ENCODE results near the gene PHAF1. TPM values are rescaled to one million over a fixed set of nuclear protein-coding genes. Genes with fewer than 3 reads are reported as not detected.
A peak's percentile ranks its signal among the peaks of the same experiment; 100 is the strongest.

Gene PHAF1
- total and polyA plus RNA-seq, 2 of the 13 experiments (the other 11 are each of a cell fraction or from before 2014, with no cell fraction given): 48.3 to 174 TPM

DNA sequence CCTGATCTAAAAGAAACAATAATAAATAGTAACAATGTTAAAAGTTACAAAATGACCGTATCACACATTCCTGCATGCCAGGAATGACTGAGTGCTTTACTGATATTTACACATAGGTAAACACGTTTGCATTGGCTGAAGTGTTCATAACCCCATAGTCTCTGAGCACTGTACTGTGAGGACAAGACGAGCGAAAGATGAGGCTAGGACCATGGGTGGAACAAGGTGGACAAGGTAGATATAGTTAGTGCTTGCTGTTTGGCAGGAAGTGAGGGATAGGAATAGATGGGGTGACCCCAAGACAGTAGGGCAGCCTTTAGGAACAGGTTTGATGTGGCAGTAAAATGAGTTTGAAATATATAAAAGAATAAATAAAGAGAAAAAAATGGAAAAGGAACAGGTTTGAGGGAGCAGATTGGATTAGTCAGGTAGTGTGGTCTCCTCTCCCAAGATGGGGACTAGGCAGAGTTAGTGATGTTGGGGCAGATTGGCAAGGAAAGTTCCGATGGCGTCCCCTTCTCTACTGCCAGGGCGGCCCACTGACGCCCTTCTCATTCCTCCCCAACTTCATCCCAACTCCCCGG lies 81.8 kb downstream of the PHAF1 start (continued):
- TF ChIP-seq, protein P1, sequence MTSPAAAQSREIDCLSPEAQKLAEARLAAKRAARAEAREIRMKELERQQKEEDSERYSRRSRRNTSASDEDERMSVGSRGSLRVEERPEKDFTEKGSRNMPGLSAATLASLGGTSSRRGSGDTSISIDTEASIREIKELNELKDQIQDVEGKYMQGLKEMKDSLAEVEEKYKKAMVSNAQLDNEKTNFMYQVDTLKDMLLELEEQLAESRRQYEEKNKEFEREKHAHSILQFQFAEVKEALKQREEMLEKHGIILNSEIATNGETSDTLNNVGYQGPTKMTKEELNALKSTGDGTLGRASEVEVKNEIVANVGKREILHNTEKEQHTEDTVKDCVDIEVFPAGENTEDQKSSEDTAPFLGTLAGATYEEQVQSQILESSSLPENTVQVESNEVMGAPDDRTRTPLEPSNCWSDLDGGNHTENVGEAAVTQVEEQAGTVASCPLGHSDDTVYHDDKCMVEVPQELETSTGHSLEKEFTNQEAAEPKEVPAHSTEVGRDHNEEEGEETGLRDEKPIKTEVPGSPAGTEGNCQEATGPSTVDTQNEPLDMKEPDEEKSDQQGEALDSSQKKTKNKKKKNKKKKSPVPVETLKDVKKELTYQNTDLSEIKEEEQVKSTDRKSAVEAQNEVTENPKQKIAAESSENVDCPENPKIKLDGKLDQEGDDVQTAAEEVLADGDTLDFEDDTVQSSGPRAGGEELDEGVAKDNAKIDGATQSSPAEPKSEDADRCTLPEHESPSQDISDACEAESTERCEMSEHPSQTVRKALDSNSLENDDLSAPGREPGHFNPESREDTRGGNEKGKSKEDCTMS (CRISPR knock-in tag; conservative IDR thresholded peaks at IDR 0.05): 0 out of 2 replicates have a peak, but pooled peaks have one; percentile 31
- TF ChIP-seq BRD4 (CRISPR knock-in tag; IDR thresholded peaks at IDR 0.05) (no peak), ZSCAN20 (CRISPR knock-in tag; IDR thresholded peaks at IDR 0.05; ENCODE audit: borderline replicate concordance) (0 out of 2 replicates have a peak, but pooled peaks have one; percentile 45), KLF16 (CRISPR knock-in tag; IDR thresholded peaks at IDR 0.05) (no peak), ZFP37 (CRISPR knock-in tag; IDR thresholded peaks at IDR 0.05; ENCODE audit: borderline replicate concordance) (0 out of 2 replicates have a peak, but pooled peaks have one; percentile 23), ZNF781 (CRISPR knock-in tag; IDR thresholded peaks at IDR 0.05; ENCODE audit: borderline replicate concordance, not compliant biosample characterization) (no peak), ZNF383 (CRISPR knock-in tag; IDR thresholded peaks at IDR 0.05; ENCODE audit: borderline replicate concordance) (no peak), SOX13 (IDR thresholded peaks at IDR 0.05) (peak; percentile 28; the same call in 1 of the 2 replicates), SOX13 (CRISPR knock-in tag; conservative IDR thresholded peaks at IDR 0.05 in 1 of 2, IDR thresholded peaks at IDR 0.05 in 1 of 2) (no peak), SYNCRIP (IDR thresholded peaks at IDR 0.05; ENCODE audit: insufficient read depth, low read depth, low read length) (no peak), ZSCAN29 (CRISPR knock-in tag; conservative IDR thresholded peaks at IDR 0.05) (no peak), ZFP82 (CRISPR knock-in tag; IDR thresholded peaks at IDR 0.05; ENCODE audit: borderline replicate concordance) (0 out of 2 replicates have a peak, but pooled peaks have one; percentile 56), NR1H2 (CRISPR knock-in tag; IDR thresholded peaks at IDR 0.05; ENCODE audit: borderline replicate concordance, low read depth) (no peak)
- TF ChIP-seq, protein P2, sequence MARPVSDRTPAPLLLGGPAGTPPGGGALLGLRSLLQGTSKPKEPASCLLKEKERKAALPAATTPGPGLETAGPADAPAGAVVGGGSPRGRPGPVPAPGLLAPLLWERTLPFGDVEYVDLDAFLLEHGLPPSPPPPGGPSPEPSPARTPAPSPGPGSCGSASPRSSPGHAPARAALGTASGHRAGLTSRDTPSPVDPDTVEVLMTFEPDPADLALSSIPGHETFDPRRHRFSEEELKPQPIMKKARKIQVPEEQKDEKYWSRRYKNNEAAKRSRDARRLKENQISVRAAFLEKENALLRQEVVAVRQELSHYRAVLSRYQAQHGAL (CRISPR knock-in tag; IDR thresholded peaks at IDR 0.05; ENCODE audit: not compliant biosample characterization): peak; percentile 36
- TF ChIP-seq, protein P3, sequence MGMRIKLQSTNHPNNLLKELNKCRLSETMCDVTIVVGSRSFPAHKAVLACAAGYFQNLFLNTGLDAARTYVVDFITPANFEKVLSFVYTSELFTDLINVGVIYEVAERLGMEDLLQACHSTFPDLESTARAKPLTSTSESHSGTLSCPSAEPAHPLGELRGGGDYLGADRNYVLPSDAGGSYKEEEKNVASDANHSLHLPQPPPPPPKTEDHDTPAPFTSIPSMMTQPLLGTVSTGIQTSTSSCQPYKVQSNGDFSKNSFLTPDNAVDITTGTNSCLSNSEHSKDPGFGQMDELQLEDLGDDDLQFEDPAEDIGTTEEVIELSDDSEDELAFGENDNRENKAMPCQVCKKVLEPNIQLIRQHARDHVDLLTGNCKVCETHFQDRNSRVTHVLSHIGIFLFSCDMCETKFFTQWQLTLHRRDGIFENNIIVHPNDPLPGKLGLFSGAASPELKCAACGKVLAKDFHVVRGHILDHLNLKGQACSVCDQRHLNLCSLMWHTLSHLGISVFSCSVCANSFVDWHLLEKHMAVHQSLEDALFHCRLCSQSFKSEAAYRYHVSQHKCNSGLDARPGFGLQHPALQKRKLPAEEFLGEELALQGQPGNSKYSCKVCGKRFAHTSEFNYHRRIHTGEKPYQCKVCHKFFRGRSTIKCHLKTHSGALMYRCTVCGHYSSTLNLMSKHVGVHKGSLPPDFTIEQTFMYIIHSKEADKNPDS (CRISPR knock-in tag; IDR thresholded peaks at IDR 0.05): 0 out of 2 replicates have a peak, but pooled peaks have one; percentile 26
- TF ChIP-seq, protein P4, sequence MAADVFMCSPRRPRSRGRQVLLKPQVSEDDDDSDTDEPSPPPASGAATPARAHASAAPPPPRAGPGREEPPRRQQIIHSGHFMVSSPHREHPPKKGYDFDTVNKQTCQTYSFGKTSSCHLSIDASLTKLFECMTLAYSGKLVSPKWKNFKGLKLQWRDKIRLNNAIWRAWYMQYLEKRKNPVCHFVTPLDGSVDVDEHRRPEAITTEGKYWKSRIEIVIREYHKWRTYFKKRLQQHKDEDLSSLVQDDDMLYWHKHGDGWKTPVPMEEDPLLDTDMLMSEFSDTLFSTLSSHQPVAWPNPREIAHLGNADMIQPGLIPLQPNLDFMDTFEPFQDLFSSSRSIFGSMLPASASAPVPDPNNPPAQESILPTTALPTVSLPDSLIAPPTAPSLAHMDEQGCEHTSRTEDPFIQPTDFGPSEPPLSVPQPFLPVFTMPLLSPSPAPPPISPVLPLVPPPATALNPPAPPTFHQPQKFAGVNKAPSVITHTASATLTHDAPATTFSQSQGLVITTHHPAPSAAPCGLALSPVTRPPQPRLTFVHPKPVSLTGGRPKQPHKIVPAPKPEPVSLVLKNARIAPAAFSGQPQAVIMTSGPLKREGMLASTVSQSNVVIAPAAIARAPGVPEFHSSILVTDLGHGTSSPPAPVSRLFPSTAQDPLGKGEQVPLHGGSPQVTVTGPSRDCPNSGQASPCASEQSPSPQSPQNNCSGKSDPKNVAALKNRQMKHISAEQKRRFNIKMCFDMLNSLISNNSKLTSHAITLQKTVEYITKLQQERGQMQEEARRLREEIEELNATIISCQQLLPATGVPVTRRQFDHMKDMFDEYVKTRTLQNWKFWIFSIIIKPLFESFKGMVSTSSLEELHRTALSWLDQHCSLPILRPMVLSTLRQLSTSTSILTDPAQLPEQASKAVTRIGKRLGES (CRISPR knock-in tag; IDR thresholded peaks at IDR 0.05; ENCODE audit: borderline replicate concordance): 0 out of 2 replicates have a peak, but pooled peaks have one; percentile 46
- TF ChIP-seq, protein P5, sequence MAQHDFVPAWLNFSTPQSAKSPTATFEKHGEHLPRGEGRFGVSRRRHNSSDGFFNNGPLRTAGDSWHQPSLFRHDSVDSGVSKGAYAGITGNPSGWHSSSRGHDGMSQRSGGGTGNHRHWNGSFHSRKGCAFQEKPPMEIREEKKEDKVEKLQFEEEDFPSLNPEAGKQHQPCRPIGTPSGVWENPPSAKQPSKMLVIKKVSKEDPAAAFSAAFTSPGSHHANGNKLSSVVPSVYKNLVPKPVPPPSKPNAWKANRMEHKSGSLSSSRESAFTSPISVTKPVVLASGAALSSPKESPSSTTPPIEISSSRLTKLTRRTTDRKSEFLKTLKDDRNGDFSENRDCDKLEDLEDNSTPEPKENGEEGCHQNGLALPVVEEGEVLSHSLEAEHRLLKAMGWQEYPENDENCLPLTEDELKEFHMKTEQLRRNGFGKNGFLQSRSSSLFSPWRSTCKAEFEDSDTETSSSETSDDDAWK (CRISPR knock-in tag; IDR thresholded peaks at IDR 0.05): no peak

Measured in HepG2 (cell line).